H1 (cell line): ENCODE measurements around the gene JADE1. TPM values are rescaled to one million over a fixed set of nuclear protein-coding genes. Genes with fewer than 3 reads are reported as not detected.

Experiments
- CTCF ChIA-PET: fragments of 300-600 bp; sonication (Branson Sonifier 250); formaldehyde crosslinking; loops from one replicate; lab custom pipeline; 2021; ENCODE audit not compliant: partially characterized antibody; lab: Charles Lee
- POLR2A ChIA-PET: fragments of 300-600 bp; sonication (Branson Sonifier 250); formaldehyde crosslinking; loops from one replicate; lab custom pipeline; 2021; ENCODE audit warnings: inconsistent platforms; ENCODE audit not compliant: partially characterized antibody; lab: Charles Lee
- DNase-seq, 2 experiments: peaks; one replicate each; pipeline versions ENCODE4 v3.0.0 to v3.0.0-alpha.2; 2010 to 2022; ENCODE audit warnings: low spot score in 2 of 2, low read depth in 1 of 2, mixed read lengths in 1 of 2
- FAIRE-seq: peaks from 2 replicates; lab custom pipeline; 2011; peaks lifted over from hg19 to GRCh38; lab: Jason Lieb, UNC
- H2AFZ ChIP-seq: 2 replicates; pipeline ENCODE4 v1.8.1; 2012; ENCODE audit warnings: low read length, inconsistent platforms
- H2AK5ac ChIP-seq: 2 replicates; pipeline ENCODE4 v1.6.1; 2013; ENCODE audit warnings: low read depth, low read length
- H2BK120ac ChIP-seq: replicated peaks from 2 replicates; pipeline ENCODE3; 2013; ENCODE audit warnings: low read depth, low read length, inconsistent platforms
- H2BK12ac ChIP-seq: 2 replicates; pipeline ENCODE4 v1.6.1; 2013; ENCODE audit warnings: low read depth, low read length
- H2BK15ac ChIP-seq: 2 replicates; pipeline ENCODE4 v1.6.1; 2013; ENCODE audit warnings: low read length
- H2BK20ac ChIP-seq: 2 replicates; pipeline ENCODE4 v1.6.1; 2013; ENCODE audit warnings: low read length
- H2BK5ac ChIP-seq: 2 replicates; pipeline ENCODE4 v1.6.1; 2013; ENCODE audit warnings: low read depth, low read length
- H3K14ac ChIP-seq: 2 replicates; pipeline ENCODE4 v1.6.1; 2013; ENCODE audit warnings: inconsistent platforms; ENCODE audit not compliant: insufficient read length
- H3K18ac ChIP-seq: 2 replicates; pipeline ENCODE4 v1.6.1; 2013; ENCODE audit warnings: low read length; ENCODE audit errors: extremely low read depth
- H3K23ac ChIP-seq: 2 replicates; pipeline ENCODE4 v1.6.1; 2013; ENCODE audit warnings: inconsistent platforms; ENCODE audit not compliant: insufficient read length
- H3K23me2 ChIP-seq: 2 replicates; pipeline ENCODE4 v1.6.1; 2013; ENCODE audit warnings: low read depth, low read length
- H3K27ac ChIP-seq: 2 replicates; pipeline ENCODE4 v1.6.1; 2011; ENCODE audit warnings: low read depth, low read length, inconsistent platforms
- H3K27me3 ChIP-seq, 4 experiments: replicated peaks in 1 of 4; 1 replicate in 1 of 4; 2 replicates in 3 of 4; pipeline versions ENCODE4 v1.6.1 to v1.8.1; 2011 to 2013; ENCODE audit warnings: low read length in 3 of 4, mild to moderate bottlenecking in 3 of 4, inconsistent platforms in 2 of 4, mixed read lengths in 2 of 4, moderate library complexity in 1 of 4; ENCODE audit not compliant: control insufficient read depth in 3 of 4, insufficient read depth in 3 of 4; ENCODE audit errors: extremely low read depth in 1 of 4
- H3K36me3 ChIP-seq, 4 experiments: 2 replicates each; pipeline versions ENCODE4 v1.6.1 to v1.8.1; 2011 to 2013; ENCODE audit warnings: mild to moderate bottlenecking in 4 of 4, low read length in 3 of 4, moderate library complexity in 2 of 4, control low read depth in 1 of 4, inconsistent platforms in 1 of 4; ENCODE audit not compliant: insufficient read depth in 4 of 4, control insufficient read depth in 2 of 4
- H3K4ac ChIP-seq: replicated peaks from 2 replicates; pipeline ENCODE3; 2013; ENCODE audit warnings: low read length, low read depth, mixed read lengths, inconsistent platforms; ENCODE audit not compliant: insufficient read length
- H3K4me1 ChIP-seq, 4 experiments: replicated peaks in 1 of 4; 1 replicate in 1 of 4; 2 replicates in 3 of 4; pipeline versions ENCODE4 v1.6.1 to v1.8.1; 2011 to 2013; ENCODE audit warnings: low read length in 3 of 4, inconsistent platforms in 2 of 4, mixed read lengths in 1 of 4; ENCODE audit not compliant: insufficient read depth in 4 of 4, control insufficient read depth in 3 of 4
- H3K4me2 ChIP-seq, 2 experiments: 2 replicates each; pipeline versions ENCODE4 v1.6.1 to v1.8.1; 2011 to 2013; ENCODE audit warnings: low read depth in 2 of 2, low read length in 2 of 2, control low read depth in 1 of 2, inconsistent platforms in 1 of 2, mild to moderate bottlenecking in 1 of 2; ENCODE audit not compliant: insufficient read depth in 1 of 2
- H3K4me3 ChIP-seq, 4 experiments: fragments of 200-600, 300-600 bp in 1 of 4; sonication (generic), shearing (Covaris generic), sonication (Bioruptor Twin) in 1 of 4; 2 replicates each; pipeline versions ENCODE4 v1.5.1 to v1.8.1; 2011 to 2016; ENCODE audit warnings: low read length in 4 of 4, low read depth in 3 of 4, control low read depth in 2 of 4, inconsistent platforms in 2 of 4, mild to moderate bottlenecking in 2 of 4, mixed read lengths in 1 of 4, moderate library complexity in 1 of 4; ENCODE audit not compliant: insufficient read depth in 2 of 4; ENCODE audit errors: extremely low read depth in 1 of 4
- H3K56ac ChIP-seq: replicated peaks from 2 replicates; pipeline ENCODE3; 2013; ENCODE audit warnings: low read depth, mild to moderate bottlenecking, mixed read lengths, low read length, inconsistent platforms; ENCODE audit not compliant: insufficient read length
- H3K79me1 ChIP-seq: 2 replicates; pipeline ENCODE4 v1.6.1; 2013; ENCODE audit warnings: low read depth, low read length, control low read depth
- H3K79me2 ChIP-seq, 2 experiments: 2 replicates each; pipeline versions ENCODE4 v1.6.1 to v1.8.1; 2012 to 2013; ENCODE audit warnings: low read length in 2 of 2, mild to moderate bottlenecking in 2 of 2, inconsistent platforms in 1 of 2; ENCODE audit not compliant: insufficient read depth in 2 of 2, control insufficient read depth in 1 of 2
- H3K9ac ChIP-seq, 4 experiments: replicated peaks in 1 of 4; 1 replicate in 1 of 4; 2 replicates in 3 of 4; pipeline versions ENCODE4 v1.6.1 to v1.8.1; 2011 to 2013; ENCODE audit warnings: low read depth in 3 of 4, low read length in 3 of 4, control low read depth in 2 of 4, mild to moderate bottlenecking in 2 of 4, moderate library complexity in 2 of 4, inconsistent platforms in 1 of 4; ENCODE audit errors: extremely low read depth in 1 of 4
- H3K9me3 ChIP-seq, 2 experiments: 2 replicates each; pipeline versions ENCODE4 v1.6.1 to v1.8.1; 2012 to 2013; ENCODE audit warnings: mild to moderate bottlenecking in 2 of 2, moderate library complexity in 2 of 2, control low read depth in 1 of 2, inconsistent platforms in 1 of 2, low read depth in 1 of 2, low read length in 1 of 2, mixed read lengths in 1 of 2; ENCODE audit not compliant: insufficient read depth in 2 of 2
- H4K20me1 ChIP-seq, 2 experiments: replicated peaks in 1 of 2; 2 replicates each; pipeline versions ENCODE3 to v1.8.1; 2011 to 2013; ENCODE audit warnings: inconsistent platforms in 2 of 2, low read length in 2 of 2, mild to moderate bottlenecking in 1 of 2; ENCODE audit not compliant: insufficient read depth in 2 of 2, control insufficient read depth in 1 of 2
- H4K5ac ChIP-seq: 2 replicates; pipeline ENCODE4 v1.6.1; 2013; ENCODE audit warnings: low read length, low read depth, mixed read lengths, inconsistent platforms; ENCODE audit not compliant: insufficient read length
- H4K8ac ChIP-seq: 2 replicates; pipeline ENCODE4 v1.8.0; 2013; ENCODE audit warnings: mild to moderate bottlenecking, moderate library complexity, low read length, inconsistent platforms; ENCODE audit not compliant: insufficient read depth; ENCODE audit errors: extremely low read depth
- H4K91ac ChIP-seq: replicated peaks from 2 replicates; pipeline ENCODE3; 2013; ENCODE audit warnings: low read length, mixed read lengths, inconsistent platforms; ENCODE audit not compliant: insufficient read length
- BRCA1 ChIP-seq: IDR thresholded peaks from 2 replicates; pipeline ENCODE4 v1.6.1; 2012; ENCODE audit warnings: low read depth, low read length, improper control_type of control experiment
- CEBPB ChIP-seq: IDR thresholded peaks from 2 replicates; pipeline ENCODE4 v1.6.1; 2012; ENCODE audit warnings: low read depth, low read length
- KDM1A ChIP-seq: fragments of 200-600, 300-600 bp; sonication (generic); IDR thresholded peaks from 2 replicates; pipeline ENCODE4 v1.7.1; 2016; ENCODE audit warnings: mild to moderate bottlenecking, low read length, borderline replicate concordance
- MAX ChIP-seq: IDR thresholded peaks from 2 replicates; pipeline ENCODE4 v1.6.1; 2012; ENCODE audit warnings: inconsistent platforms
- NRF1 ChIP-seq: IDR thresholded peaks from 2 replicates; pipeline ENCODE4 v1.6.1; 2011; ENCODE audit warnings: mild to moderate bottlenecking, low read depth, low read length, improper control_type of control experiment
- RFX5 ChIP-seq: IDR thresholded peaks from 2 replicates; pipeline ENCODE4 v1.6.1; 2011; ENCODE audit warnings: low read depth, low read length, improper control_type of control experiment, borderline replicate concordance
- RXRA ChIP-seq: IDR thresholded peaks from 2 replicates; pipeline ENCODE4 v1.6.1; 2011; ENCODE audit warnings: low read depth, mild to moderate bottlenecking, low read length, moderate library complexity; ENCODE audit not compliant: insufficient read depth
- SAP30 ChIP-seq: fragments of 300-600 bp; sonication (generic); IDR thresholded peaks from 2 replicates; pipeline ENCODE4 v1.7.1; 2012; ENCODE audit warnings: low read length, moderate library complexity, mild to moderate bottlenecking, inconsistent platforms; ENCODE audit not compliant: insufficient read depth, insufficient replicate concordance
- SIRT6 ChIP-seq: IDR thresholded peaks from one replicate; pipeline ENCODE4 v1.7.1; 2012; ENCODE audit warnings: low read length, inconsistent platforms
- SUZ12 ChIP-seq: fragments of 200-600 bp; sonication (generic); IDR thresholded peaks from 2 replicates; pipeline ENCODE4 v1.6.1; 2012; ENCODE audit warnings: mild to moderate bottlenecking, inconsistent platforms, low read length, moderate library complexity, mixed read lengths
- TEAD4 ChIP-seq: IDR thresholded peaks from 2 replicates; pipeline ENCODE4 v1.6.1; 2012; ENCODE audit warnings: low read depth, low read length, inconsistent platforms, mixed read lengths
- WGBS, 2 experiments: shearing (Covaris generic) in 1 of 2; methylation state at CpG; one replicate each; pipeline versions ENCODE4 v1.1.6 to v1.1.7; 2013 to 2015; ENCODE audit warnings: low lambda C conversion rate in 2 of 2, mixed read lengths in 2 of 2, inconsistent platforms in 1 of 2, low coverage in 1 of 2, missing lambda C conversion rate in 1 of 2; ENCODE audit not compliant: insufficient replicate concordance in 2 of 2, insufficient coverage in 1 of 2, insufficient read length in 1 of 2; ENCODE audit errors: extremely low coverage in 1 of 2, missing lambda C conversion rate in 1 of 2; 5-methylcytosine and 5-hydroxymethylcytosine counted together
- polyA plus RNA-seq, 7 experiments: library from polyadenylated mRNA; depleted of rRNA in 3 of 7; stranded (reverse) in 5 of 7; unstranded in 2 of 7; fragments of >200 nt in 5 of 7; fragments of 200-250 nt in 2 of 7; gene quantifications; 1 replicate in 5 of 7; 2 replicates in 1 of 7; 4 replicates in 1 of 7; pipeline versions ENCODE4 v1.2.1 to v1.2.3, GENCODE V29; 2011 to 2013; ENCODE audit warnings: missing spikeins in 2 of 7, mixed read lengths in 2 of 7
- total RNA-seq: library from RNA; stranded (reverse); fragmentation: NEBNext Ultra II Directional; extraction: Animal tissue kit (Norgen Biotek cat#: 25700); gene quantifications from 2 replicates; pipeline ENCODE4 v1.2.1, GENCODE V29; 2021

Gene JADE1
- total and polyA plus RNA-seq, 2 of the 8 experiments (the other 6 are each of a cell fraction or from before 2014, with no cell fraction given): 37.7 to 213 TPM

- H2BK15ac ChIP-seq: no peak overlapping the region
- FAIRE-seq: no peak
- no peaks in the 10 kb centered on the region for H3K27me3 ChIP-seq
- H3K9ac ChIP-seq: no peak overlapping the region
- H3K79me2 ChIP-seq: 0 out of 4 replicates have a peak, but pooled peaks cover 0 to under 1% of the 10 kb centered on the region in 2 experiments
- peak overlapping the region; percentile 99 for H4K91ac ChIP-seq
- peak overlapping the region; percentile 97 for H3K4ac ChIP-seq
- peak overlapping the region in 1 of 2 experiments; percentile 58; a peak in 1 of 4 replicates for H3K4me2 ChIP-seq
- DNase-seq: no peak
- H4K5ac ChIP-seq: peak overlapping the region; percentile 90
- no peaks in the 10 kb centered on the region for H4K20me1 ChIP-seq
- H3K9me3 ChIP-seq: no peaks in the 10 kb centered on the region
- H2BK120ac ChIP-seq: peak overlapping the region; percentile 40
- no peak overlapping the region for H3K14ac ChIP-seq
- no peak overlapping the region for H2AFZ ChIP-seq
- peak overlapping the region; percentile 98; the same call in 1 of the 2 replicates for H2BK5ac ChIP-seq
- H2AK5ac ChIP-seq: peak overlapping the region; percentile 93
- no peak for TF ChIP-seq RXRA
- TF ChIP-seq TEAD4: no peak
- TF ChIP-seq BRCA1: no peak
- no peak for TF ChIP-seq NRF1
- no peak for TF ChIP-seq KDM1A
- no peak for TF ChIP-seq MAX
- no peak for TF ChIP-seq CEBPB
- no peak for TF ChIP-seq SAP30
- no peak for TF ChIP-seq SIRT6
- no peak for TF ChIP-seq RFX5
- no peak for TF ChIP-seq SUZ12
- no peaks in the 10 kb centered on the region for H3K79me1 ChIP-seq
- H3K56ac ChIP-seq: peak overlapping the region; percentile 13
- peak overlapping the region; percentile 69 for H2BK12ac ChIP-seq
- H3K23ac ChIP-seq: no peak overlapping the region
- no peak overlapping the region for H4K8ac ChIP-seq
- no peaks in the 10 kb centered on the region for H3K36me3 ChIP-seq
- peak overlapping the region; percentile 96 for H2BK20ac ChIP-seq
- ChIA-PET POLR2A (interaction anchor here (1.2 to 4.5 kb wide), 3 partner anchors 9 to 16 kb away, joined by 3 to 38 read pairs (median 4); no protein-coding TSS in a partner anchor), CTCF (interaction anchor here (1.7 to 4.0 kb wide), 2 partner anchors 228 to 238 kb away, joined by 4 to 21 read pairs; no protein-coding TSS in a partner anchor)
- H3K23me2 ChIP-seq: no peaks in the 10 kb centered on the region; the same call in 1 of the 2 replicates
- WGBS, 2 experiments: 62% methylated on average over 2 of the region's 2 CpGs; no CpG with 5 or more reads in 1 of the 2 experiments
- no peak overlapping the region for H3K4me3 ChIP-seq
- H3K4me1 ChIP-seq: peaks cover 13 to 37% (median 29%) of the 10 kb centered on the region in 4 experiments
- peak overlapping the region; percentile 84; the same call in 1 of the 2 replicates for H3K27ac ChIP-seq
- H3K18ac ChIP-seq: peak overlapping the region; percentile 98
Measured at GRCh38 chr4:128803783-128804182, 5.7 kb upstream of the JADE1 start.
